22Rv1 (cell line): ENCODE data around the gene OR5AS1.

Experiments used
- H3K27ac ChIP-seq: fragments of 450-650 bp; 2 replicates; pipeline ENCODE4 v1.5.1; 2017
- CTCF ChIP-seq: fragments of 450-650 bp; IDR thresholded peaks from 2 replicates; pipeline ENCODE4 v1.5.1; 2017; ENCODE audit warnings: mild to moderate bottlenecking
- ZFX ChIP-seq: fragments of 450-650 bp; IDR thresholded peaks from 2 replicates; pipeline ENCODE4 v1.6.1; 2017; ENCODE audit warnings: antibody characterized with exemption, borderline replicate concordance

The OR5AS1 gene

DNA sequence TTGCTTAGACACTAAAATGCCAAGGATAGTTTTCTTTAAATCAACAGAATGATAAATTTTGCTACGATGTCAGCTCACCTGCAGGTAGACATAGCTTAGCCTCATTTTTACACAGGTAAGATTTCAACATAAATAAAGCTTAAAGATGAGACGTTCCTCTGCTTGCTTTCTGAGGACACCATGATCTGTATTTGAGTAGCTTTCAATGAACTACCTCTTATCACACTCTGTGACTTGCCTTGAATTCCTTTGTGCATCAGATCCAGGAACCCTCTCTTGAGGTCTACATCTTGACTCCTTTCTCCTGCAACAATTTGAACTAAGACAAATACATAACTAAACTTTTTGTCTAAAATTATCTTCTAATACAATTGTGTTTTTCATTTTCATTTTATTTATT lies 39.5 kb downstream of the OR5AS1 start:
- TF ChIP-seq CTCF (no peak), ZFX (no peak)
- H3K27ac ChIP-seq, result no peak overlapping the region
